Glomerular endothelial cell (primary cell): ENCODE data around the gene SAMMSON. TPM values are rescaled to one million over a fixed set of nuclear protein-coding genes. Genes with fewer than 3 reads are reported as not detected.

Source experiments
- DNase-seq: peaks from one replicate; pipeline ENCODE4 v3.0.0-alpha.2; 2011; ENCODE audit warnings: low read depth, low spot score; ENCODE audit errors: extremely low read depth
- total RNA-seq: library from RNA; depleted of rRNA; stranded (reverse); fragments of >200 nt; gene quantifications from 2 replicates; pipeline ENCODE4 v1.2.3, GENCODE V29; 2015

SAMMSON gene
- total RNA-seq: not detected in 2 replicates

DNA sequence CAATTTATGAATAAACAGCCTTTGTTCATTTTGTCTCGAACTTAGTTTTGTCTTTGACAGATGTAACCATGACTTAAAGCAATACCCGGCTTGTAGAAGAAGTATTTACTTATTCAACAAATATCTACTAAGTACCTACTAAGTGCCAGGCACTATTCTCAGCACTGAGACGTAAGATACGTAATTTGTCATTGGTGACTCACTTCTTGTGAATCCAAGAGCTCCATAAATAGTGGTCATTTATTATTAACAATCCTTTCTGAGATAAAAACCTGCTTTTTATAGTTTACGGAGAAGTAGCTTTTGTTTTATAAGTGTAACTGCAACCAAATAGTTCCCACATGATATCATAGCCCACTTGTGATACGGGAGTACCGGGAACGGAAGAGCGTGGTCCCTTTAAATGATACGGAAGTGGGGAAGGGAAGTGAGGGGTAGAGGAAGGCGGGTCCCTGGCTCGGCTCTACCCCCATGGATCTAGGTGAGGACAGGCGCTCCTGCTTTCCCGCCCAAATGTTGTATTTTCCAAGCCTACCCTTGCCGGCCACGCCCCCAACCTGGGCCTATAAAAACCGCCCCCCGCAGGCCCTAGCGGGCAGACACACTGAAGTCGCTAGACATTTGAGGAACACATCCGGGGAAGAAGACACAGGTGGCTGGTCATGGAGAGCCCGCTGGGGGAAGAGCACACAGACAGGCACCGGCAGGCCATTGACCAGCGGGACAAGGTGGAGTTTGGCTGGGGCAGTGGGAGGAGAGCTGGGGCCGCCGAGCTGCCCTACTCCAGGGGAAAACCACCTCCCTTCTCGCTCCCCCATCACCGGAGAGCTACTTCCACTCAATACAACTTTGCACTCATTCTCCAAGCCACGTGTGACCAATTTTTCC, at the start of gene SAMMSON:
SAMMSON (plus strand) TSS at position 594 of the 888 bp plus-strand sequence.
- DNase-seq: no peak

DNA sequence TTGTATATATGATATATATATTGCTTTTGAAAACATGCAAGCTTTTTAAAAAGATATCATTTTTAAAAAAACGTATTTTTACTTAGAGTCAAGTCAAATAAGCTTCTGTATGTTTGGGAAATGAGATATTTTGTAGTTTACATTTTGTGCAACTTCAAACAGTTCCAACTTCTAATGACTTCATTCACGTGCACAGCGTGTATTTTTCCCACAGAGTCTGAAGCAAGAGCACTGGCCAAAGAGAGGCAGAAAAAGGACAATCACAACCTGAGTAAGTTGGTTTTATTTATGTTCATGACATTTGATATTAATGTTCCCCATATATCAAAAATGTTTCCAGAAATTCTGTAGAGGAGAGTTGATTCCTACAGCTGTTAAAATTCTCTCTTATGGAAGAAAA, 47.9 kb upstream of the SAMMSON start:
- DNase-seq: no peak

DNA sequence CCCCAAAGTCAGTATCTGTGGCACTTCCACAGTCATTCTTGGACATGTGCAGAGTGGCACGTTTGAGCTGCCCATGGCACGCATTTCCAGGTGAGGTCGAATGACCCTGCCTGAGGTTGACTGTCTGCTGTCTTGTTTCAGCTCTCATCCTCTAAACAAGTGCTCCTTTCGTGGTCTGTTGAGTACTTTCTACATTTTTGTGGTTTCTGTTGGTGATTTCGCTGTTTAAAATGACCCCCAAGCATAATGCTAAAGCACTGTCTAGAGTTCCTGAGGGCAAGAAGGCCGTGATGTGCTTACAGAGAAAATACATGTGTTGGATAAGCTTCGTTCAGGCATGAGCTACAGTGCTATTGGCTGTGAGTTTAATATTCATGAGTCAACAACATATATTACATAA, 40.0 kb upstream of the SAMMSON start:
- no peak for DNase-seq

DNA sequence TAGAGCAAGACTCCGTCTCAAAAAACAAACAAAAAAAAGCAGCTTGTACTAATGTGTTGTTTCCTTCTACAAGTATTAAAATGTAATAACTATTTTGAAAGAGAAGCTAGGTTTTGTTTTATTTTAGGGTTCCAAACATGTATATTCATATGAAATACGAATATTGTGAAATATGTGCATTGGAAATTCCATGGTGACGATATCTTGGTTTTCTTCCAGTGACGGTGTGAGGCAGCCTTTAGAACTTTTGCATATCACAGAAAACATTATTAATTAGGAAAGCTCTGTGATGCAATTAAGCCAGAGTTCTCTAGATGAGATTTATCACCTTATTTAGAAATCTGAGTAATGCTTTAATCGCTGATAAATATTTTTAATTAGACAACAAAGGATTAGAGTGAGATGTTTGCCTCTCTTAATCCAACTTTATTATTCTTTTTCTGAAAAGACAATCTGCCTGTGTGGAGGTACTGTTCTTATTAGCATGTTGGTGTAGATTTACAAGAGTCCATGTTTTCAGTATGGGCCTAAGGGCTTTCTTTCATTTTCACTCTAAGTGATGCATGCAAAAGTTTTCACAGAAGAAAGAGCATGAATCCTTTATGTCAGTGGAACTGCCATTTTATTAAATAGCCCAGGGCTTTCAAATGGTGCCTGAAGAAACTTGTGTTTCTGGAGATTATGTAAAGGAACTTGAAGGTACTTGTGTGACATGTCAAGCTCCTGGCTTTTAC, 37.7 kb upstream of the SAMMSON start:
- DNase-seq: no peak

DNA sequence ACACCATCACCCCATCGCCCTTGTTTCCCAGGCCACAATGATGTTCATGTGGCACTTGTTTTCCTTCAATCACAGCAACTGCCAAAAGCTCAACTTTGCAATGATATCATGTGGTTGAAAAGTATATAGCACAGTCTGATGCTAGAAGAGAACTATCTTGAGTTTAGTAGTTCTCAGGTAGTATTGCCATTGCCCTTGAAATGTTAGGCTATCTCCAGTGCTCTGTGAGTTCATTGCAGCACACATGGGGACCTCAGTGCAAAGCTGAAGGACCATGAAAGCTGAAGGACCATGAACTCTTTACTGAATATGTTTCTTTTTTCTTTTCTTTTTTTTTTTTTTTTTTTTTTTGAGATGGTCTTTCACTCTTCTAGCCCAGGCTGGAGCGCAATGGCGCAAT, 35.9 kb upstream of the SAMMSON start:
- no peak for DNase-seq

DNA sequence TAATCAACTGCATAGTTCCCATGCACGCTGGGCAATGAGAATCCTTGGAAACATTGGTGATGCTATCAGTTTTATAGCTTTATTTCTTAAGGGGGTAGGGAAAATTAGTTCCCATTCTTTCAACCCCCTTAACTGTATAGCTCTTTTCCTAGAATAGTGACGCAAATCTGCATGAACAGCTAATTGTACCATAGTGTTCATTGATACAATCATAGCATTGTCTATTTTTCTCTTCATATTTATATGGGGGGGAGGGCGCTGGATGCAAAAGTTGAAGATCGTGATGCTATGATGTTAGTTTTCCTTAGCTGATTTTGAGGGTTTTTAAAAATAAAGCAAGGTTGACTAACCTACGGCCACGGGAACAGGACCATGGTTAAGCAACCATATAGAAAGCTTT, 32.4 kb upstream of the SAMMSON start:
- DNase-seq: no peak

DNA sequence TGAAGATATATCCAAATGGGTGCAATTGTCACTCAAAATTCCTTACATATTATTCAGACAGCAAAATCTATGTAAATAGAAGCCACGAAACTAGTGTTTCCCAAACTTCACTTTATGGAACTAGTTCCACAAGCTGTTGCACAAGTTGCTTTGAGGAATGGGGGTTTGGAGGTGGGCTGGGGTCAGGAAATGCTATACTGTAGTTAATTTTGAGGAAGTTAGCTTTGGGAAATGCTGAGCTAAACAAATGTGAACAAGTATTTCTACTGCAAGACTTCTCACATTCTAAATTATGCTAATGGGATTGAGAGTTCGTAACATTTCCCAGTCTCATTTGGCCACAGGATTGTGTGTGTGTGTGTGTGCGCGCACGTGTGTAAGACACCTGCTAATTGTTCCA, 28.7 kb upstream of the SAMMSON start:
- DNase-seq: no peak

DNA sequence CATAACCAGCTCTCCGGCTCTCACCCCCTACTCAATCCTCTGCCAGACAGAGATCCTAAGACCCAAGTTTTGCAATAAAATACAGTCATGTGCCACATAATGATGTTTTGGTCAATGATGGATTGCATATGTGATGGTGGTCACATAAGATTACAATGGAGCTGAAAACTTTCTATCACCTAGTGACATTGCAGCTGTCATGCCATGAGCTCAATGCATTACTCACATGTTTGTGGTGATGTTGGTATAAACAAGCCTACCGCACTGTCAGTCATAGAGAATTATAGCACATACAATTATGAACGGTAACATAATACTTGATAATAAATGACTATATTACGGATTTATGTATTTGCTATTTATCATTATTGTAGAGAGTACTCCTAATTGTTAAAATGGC, 26.9 kb upstream of the SAMMSON start:
- DNase-seq: no peak

DNA sequence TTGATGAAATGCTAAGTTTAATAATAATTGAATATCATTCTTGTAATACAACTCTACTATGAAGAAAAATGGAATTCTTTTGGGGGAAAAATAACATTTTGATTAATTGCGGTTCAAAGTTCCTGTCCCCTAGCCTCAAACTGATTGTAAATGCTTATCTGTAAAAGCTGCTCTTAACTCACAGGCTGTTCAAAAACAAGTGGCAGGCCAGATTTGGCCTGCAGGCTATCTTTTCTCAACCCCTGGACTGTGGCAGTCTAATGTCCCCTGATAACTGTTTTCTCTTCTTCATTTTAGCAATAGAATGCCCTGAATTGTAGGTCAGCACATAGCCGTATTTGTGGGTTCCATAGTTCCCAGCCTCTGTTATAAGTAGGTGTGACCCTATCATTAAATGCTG, 23.5 kb upstream of the SAMMSON start:
- no peak for DNase-seq

DNA sequence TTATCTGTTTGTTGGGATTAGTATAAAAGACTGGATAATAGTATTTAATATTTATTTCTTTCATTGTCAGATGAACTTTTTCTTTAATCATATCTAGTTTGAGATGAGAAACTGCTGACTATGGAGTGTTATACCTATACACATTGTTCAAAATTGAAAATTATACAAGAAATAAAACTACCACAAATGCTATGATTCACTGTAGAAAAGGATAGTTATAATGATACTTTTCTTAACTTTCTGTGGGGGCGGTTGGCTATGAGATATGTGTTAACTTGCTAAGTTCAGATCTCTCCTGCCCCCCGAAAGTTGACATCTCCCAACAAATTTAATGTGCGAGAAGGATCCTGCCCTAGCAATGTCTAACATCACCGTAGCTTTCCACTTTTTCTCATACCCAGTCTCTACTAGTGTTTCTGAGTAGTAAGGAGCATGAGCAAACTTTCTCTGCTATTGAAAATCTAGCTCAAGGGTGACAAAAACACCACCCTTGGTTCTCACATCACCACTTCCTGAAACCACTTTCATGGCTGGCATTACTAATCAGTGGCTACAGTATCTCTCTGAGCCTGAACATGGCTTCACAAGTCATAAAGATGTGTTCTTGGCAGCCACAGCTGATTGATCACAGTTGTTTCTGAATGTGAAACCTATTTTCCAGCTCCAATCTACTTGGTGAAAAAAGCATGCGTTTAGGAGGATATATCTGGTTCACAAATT, 15.8 kb upstream of the SAMMSON start:
- DNase-seq: no peak

DNA sequence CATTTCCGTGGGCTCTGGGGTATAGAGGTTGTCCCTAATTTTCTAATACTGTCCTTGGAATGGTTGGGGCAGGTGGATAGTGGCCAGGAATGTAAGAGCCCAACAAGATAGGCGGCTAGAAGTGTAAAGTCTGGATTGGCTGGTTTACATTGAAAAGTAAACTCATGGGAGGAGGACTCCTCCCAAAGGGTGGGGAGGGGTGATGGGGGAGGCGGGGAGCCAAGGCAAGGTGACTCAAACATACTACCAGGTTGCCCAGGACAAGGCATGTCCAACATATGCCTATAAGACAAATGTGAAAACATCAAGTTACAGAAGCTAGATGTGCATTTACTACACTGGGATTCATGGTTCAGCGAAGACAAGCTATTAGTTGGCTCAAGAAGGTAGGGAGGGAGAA, 14.3 kb upstream of the SAMMSON start:
- DNase-seq: no peak

DNA sequence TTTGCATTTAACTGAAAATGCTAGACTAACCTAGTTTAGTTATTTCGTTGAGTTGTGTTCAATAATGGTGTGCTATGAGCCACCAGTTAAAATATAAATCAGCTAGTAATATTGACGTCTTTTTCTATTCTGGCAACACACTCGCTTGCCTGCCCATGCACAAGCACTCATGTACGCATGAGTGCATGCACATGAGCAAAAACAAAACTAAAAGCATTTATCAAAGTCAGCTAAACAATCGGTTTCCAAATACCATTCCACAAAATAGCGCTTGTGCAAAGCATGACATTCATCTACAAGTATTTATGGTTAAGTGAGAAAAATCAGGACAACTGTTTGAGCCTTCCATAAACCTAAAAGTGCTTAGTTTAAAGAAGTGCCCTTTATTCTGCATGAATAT, 13.1 kb upstream of the SAMMSON start:
- no peak for DNase-seq

DNA sequence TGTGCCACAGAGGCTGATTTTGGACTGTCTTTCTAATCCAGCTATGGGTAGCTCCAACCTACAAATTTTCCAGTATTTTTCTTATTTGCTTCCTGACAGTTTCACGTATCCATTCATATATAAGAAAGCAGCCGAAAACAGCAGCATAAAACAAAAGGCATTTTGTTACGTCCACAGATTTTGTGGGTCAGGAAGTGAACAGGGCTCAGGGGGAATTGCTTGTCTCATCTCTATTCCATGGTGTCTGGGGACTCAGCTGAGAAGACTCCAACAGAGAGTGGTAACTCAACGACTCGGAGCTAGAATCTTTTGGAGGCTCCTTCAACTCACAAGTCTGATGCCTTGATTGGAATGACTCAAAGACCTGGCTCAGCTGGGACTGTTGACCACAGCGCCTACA, 11.7 kb upstream of the SAMMSON start:
- DNase-seq: no peak

DNA sequence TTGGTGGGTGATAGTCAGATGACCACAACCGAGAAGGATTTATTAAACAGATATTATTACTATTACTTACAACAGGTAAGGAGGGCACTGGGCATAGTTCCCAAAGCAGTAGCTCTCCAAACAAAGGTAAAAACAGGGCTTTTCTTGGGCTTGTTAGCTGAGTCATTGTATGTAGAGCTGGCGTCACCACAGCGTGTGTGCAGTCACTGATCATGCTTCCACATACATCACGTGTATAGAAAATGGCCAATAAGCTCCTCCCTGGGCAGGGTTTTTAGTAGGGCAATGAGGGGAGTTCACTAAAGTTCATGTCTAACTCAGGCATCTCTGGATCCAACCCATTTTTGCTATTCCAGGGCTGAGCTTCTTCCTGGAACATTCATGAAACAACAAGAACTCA, 5.8 kb upstream of the SAMMSON start:
- DNase-seq: no peak

DNA sequence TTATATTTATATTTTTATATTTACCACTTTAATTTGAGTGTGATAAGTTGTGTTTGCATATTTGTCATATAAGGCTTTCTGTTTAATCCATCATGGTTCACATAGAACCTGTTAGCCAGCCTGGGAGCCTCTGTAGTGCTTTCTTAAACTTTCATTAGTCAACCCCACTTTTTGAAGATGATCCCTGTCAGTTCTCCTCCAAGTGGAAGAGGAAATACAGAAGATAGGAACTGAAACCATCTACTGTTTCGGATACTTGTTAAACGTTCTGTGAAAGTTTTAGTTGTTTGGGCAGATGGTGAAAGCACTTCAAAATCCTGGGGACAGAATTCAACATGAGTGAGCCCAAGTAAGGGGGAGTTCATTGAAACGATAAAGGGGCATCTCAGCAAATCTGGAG, 4.6 kb upstream of the SAMMSON start:
- no peak for DNase-seq

DNA sequence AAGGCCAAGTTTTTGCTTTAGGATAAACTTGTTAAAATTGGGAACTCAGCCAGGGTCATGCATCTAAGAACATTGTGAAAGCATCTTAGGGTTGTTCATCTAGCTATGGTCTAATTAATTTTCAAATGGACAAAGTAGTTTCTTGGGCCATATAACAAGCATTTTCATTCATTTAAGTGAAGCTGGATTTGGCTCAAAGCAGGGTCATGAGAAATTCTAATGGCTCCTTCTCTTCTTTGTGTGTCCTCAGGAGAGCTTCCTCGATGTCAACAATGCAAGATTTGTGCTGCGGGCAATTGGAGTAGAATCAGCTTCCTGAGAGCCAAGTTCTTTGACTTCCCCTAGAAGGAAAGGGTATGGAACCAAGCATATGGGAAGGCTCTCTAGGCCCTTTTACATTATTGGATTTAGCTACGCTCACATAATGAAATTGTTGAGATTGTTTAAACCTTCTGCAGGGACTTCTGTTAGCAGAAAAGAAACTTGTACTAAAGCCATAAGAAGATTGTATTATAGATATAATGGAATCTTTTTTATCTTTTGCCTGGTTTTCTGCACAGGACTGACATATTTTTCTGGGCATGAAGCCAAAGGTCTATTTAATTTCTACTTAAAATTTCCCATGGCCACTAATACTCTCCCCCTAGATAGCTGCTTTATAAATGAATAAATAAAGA, 1.8 kb upstream of the SAMMSON start:
- DNase-seq: no peak

DNA sequence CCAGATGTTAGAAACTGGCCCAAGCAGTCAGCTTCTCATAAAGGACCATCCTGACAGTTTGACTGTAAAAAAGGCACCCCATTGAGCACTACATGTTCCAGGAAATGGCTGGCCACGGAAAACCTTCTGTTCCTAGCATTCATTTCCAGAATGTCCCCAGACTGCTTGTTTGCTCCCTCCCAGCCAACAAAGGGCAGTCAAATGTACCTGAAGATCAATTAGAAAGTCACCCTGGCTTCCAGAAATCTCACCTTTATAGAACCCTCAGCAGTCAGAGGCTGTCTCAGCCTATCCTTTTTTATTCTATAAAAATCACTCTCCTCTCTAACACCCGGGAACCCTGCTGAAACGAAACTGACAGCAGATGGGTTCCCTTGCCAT, 784 bp upstream of the SAMMSON start:
- DNase-seq: no peak

DNA sequence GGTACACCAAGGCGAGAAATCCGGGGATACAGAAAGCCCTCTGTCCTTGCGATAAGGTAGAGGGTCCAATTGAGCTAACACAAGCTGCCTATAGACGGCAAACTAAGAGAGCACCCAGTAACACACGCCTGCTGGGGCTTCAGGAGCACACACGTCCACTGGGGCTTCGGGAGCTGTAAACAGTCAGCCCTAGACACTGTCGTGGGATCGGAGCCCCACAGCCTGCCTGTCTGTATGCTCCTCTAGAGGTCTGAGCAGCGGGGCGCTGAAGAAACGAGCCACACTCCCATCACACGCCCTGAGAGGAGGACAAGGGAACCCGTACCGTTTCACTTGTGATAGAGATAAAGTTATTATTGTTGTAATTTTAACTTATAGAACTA, 486 bp downstream of the SAMMSON start:
- no peak for DNase-seq

DNA sequence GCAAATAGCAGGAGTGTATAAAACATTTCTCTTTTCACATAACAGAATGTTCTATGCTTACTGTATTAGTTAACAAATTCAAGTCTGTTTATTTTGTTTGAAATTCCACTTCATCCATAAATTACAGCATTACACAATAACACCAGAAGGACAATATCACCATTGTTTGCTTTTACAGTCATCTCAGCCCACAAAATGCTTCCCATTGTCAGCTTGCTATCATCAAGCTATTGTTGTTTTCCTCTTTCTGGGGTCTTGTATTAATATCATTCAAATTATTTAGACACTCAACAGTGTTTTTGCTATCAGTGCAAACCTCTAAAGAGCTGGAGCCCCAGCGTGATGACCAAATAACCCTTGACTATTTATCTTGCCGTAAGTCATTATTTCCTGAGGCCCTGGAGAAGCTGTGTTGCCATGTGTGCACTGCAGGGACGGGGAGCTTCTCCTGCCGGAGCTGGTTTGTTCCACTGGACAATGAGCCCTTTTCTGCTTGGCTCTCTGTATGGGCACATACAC, 1.1 kb downstream of the SAMMSON start:
- no peak for DNase-seq

DNA sequence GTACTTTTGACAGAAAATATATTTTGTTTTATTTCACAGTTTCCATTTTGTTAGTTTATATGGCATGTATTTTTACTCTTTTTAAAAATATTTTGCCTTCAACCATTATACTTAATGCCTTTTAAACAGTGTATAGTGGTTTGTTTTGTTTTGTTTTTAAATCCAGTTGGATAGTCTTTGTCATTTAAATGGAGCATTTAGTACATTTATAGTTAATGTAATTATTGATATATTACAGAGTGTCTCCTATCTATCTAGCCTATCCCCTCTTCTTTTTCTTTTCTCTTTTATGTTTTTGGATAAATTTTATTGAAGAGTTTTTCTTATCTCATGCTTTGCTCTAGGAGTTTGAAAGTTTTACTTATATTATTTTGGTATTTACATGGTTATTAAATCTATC, 3.6 kb downstream of the SAMMSON start:
- no peak for DNase-seq

DNA sequence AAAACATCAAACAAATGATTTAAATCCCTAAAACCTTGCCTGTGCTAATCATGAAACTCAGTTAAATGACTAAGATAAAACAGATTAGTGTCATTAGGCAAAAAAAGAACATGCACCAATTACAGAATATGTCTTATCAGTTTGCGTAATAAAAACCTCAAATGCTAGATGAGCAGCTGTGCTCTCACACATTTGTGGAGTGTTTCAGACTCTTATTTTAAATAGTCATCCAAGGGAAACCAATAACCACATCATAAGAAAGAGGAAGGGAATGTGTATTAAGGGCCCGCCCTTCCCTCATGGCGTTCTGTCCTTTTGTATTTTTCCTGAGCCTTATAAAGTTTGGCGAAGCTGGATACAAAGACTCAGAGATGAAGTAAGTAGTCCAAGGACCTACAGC, 6.6 kb downstream of the SAMMSON start:
- no peak for DNase-seq
